ENCODE results near the gene GPR142. TPM values are rescaled to one million over a fixed set of nuclear protein-coding genes. Genes with fewer than 3 reads are reported as not detected.

The GPR142 gene
- total and polyA plus RNA-seq, 2 of the 13 experiments (the other 11 are each of a cell fraction or from before 2014, with no cell fraction given): not detected

DNA sequence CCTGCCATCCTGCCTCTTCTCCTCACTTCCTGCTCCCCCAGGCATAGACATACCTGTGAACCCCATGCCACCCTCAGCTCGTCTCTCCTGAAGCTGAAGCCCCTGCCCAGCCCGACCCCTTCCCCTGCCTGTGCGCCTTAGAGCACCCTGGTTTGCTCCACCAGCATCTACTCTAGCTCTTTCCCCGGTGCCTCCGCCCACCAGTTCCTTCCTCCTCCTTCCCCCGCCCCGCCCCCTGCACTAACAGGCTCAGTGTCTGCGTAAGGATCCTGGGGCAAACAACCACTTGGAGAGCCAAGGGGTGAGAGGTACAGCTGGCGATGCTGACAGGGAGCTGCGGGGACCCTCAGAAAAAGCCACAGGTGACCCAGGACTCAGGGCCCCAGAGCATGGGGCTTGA lies 1.9 kb downstream of the GPR142 start:
- Histone ChIP-seq H3K36me3 (replicated peaks in 1 of 2; ENCODE audit: control insufficient read depth in 1 of 2, insufficient read depth in 2 of 2, low read length in 2 of 2) (no peaks in the 10 kb centered on the region), H3K79me2 (ENCODE audit: insufficient read depth, low read length) (no peaks in the 10 kb centered on the region), H3K4me2 (ENCODE audit: low read depth, low read length) (no peak overlapping the region), H3K4me3 (replicated peaks in 1 of 3; ENCODE audit: insufficient read depth in 1 of 3, low read depth in 2 of 3, low read length in 3 of 3) (no peak overlapping the region), H3K27ac (ENCODE audit: extremely low read length, insufficient read depth, low read length) (no peak overlapping the region), H3K4me1 (ENCODE audit: insufficient read depth, low read length) (peaks cover 11% of the 10 kb centered on the region), H3K9me3 (ENCODE audit: low read length) (no peaks in the 10 kb centered on the region), H2AFZ (ENCODE audit: low read length) (no peak overlapping the region), H3K27me3 (ENCODE audit: control insufficient read depth in 1 of 2, insufficient read depth in 2 of 2, low read length in 2 of 2) (peaks cover 1 to 35% of the 10 kb centered on the region in 2 experiments; a peak in 4 of 5 replicates), H3K9ac (ENCODE audit: insufficient read depth, low read depth, low read length) (no peak overlapping the region), H4K20me1 (ENCODE audit: insufficient read depth, low read length) (no peaks in the 10 kb centered on the region)
- no peak for ATAC-seq
- 29% methylated on average over 10 of the region's 10 CpGs for WGBS (ENCODE audit: low lambda C conversion rate)
- intact Hi-C loops (cut with micrococcal nuclease; ENCODE audit: unreplicated experiment) (loop anchor here (5.0 kb wide), 1 partner anchor 163 kb away; the partner anchor contains the start of gene CD300LB), in situ Hi-C loops (cut with HindIII; ENCODE audit: extremely low pct_ligation_motif_present, low pct_unique_long_range_greater_than_20kb) (no loop called here)
- no TSS peak for BruUV-seq (replicated peaks)
- ChIA-PET POLR2A (interaction anchor here (1.9 kb wide), 1 partner anchor 84 kb away, joined by 6 read pairs; no protein-coding TSS in a partner anchor), CTCF (ENCODE audit: low intra/inter-chr PET ratio, low total read pairs) (interaction anchor here (1.8 to 3.8 kb wide), 2 partner anchors 88 to 124 kb away, joined by 13 to 29 read pairs; no protein-coding TSS in a partner anchor)
- no peak for DNase-seq (ENCODE audit: low spot score)
- FAIRE-seq: no peak
- no peak for TF ChIP-seq ADNP (CRISPR knock-in tag; IDR thresholded peaks at IDR 0.05)
- TF ChIP-seq, protein P1, sequence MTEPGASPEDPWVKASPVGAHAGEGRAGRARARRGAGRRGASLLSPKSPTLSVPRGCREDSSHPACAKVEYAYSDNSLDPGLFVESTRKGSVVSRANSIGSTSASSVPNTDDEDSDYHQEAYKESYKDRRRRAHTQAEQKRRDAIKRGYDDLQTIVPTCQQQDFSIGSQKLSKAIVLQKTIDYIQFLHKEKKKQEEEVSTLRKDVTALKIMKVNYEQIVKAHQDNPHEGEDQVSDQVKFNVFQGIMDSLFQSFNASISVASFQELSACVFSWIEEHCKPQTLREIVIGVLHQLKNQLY (CRISPR knock-in tag; IDR thresholded peaks at IDR 0.05): no peak
- no peak for TF ChIP-seq PAF1 (CRISPR knock-in tag; IDR thresholded peaks at IDR 0.05)
- no peak for TF ChIP-seq YEATS2 (CRISPR knock-in tag; IDR thresholded peaks at IDR 0.05; ENCODE audit: borderline replicate concordance)
- no peak for TF ChIP-seq GFI1 (CRISPR knock-in tag; IDR thresholded peaks at IDR 0.05; ENCODE audit: borderline replicate concordance)
- TF ChIP-seq SMARCE1 (IDR thresholded peaks at IDR 0.05; ENCODE audit: borderline replicate concordance): no peak
- no peak for TF ChIP-seq ZNF253 (CRISPR knock-in tag; IDR thresholded peaks at IDR 0.05; ENCODE audit: borderline replicate concordance)
- TF ChIP-seq TFDP1 (CRISPR knock-in tag; IDR thresholded peaks at IDR 0.05; ENCODE audit: borderline replicate concordance): no peak
- no peak for TF ChIP-seq TIGD3 (CRISPR knock-in tag; IDR thresholded peaks at IDR 0.05; ENCODE audit: borderline replicate concordance)
- no peak for TF ChIP-seq ZNF558 (CRISPR knock-in tag; IDR thresholded peaks at IDR 0.05; ENCODE audit: borderline replicate concordance)
- TF ChIP-seq KMT2A (CRISPR knock-in tag; IDR thresholded peaks at IDR 0.05): no peak
- no peak for TF ChIP-seq ZNF605 (CRISPR knock-in tag; IDR thresholded peaks at IDR 0.05)
- TF ChIP-seq RFX1 (IDR thresholded peaks at IDR 0.05): no peak
- no peak for TF ChIP-seq ZNF720 (CRISPR knock-in tag; IDR thresholded peaks at IDR 0.05)
- TF ChIP-seq MBD4 (IDR thresholded peaks at IDR 0.05; ENCODE audit: borderline replicate concordance, low read length): no peak
- no peak for TF ChIP-seq PRDM4 (CRISPR knock-in tag; IDR thresholded peaks at IDR 0.05; ENCODE audit: borderline replicate concordance)
- no peak for TF ChIP-seq ARNT (IDR thresholded peaks at IDR 0.05)
- no peak for TF ChIP-seq NR3C1 (CRISPR knock-in tag; IDR thresholded peaks at IDR 0.05)

All from HepG2 (cell line).